Stimulated activated CD4-positive, alpha-beta T cell treated with anti-CD3 and anti-CD28 coated beads, Interleukin-15, amount 100 ng/mL, for 1 hour (primary cell): ENCODE results near the gene TTC34.
"Not testable (repeated sequence)": the region's sequence is repeated elsewhere in the genome, so short reads cannot be mapped to it uniquely, and the experiment has no call there.

Source experiments
- DNase-seq, 2 donors: peaks; one replicate each; pipeline ENCODE4 v3.0.0-alpha.2; 2020; ENCODE audit warnings: low read depth in 1 of 2, low spot score in 1 of 2

TTC34 gene

DNA sequence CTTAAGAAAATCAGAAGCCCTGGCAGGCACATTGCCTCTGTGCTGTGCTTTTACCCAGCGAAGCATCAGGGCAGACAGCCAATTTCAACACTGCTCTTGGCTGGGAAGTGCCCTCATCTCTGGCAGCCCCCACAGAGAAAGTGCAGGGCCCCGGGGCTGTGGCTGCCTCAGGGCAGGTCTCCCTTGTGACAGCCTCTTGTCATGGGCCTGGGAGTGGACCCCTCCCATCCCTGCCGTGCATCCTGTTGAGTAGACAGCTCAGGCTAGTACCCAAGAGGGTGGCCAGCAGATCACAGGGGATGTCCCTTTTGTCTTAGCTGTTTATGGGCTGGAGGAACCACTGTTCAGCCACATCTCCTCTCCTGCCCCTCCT is 23.3 kb downstream of the TTC34 start:
- no peak for DNase-seq

DNA sequence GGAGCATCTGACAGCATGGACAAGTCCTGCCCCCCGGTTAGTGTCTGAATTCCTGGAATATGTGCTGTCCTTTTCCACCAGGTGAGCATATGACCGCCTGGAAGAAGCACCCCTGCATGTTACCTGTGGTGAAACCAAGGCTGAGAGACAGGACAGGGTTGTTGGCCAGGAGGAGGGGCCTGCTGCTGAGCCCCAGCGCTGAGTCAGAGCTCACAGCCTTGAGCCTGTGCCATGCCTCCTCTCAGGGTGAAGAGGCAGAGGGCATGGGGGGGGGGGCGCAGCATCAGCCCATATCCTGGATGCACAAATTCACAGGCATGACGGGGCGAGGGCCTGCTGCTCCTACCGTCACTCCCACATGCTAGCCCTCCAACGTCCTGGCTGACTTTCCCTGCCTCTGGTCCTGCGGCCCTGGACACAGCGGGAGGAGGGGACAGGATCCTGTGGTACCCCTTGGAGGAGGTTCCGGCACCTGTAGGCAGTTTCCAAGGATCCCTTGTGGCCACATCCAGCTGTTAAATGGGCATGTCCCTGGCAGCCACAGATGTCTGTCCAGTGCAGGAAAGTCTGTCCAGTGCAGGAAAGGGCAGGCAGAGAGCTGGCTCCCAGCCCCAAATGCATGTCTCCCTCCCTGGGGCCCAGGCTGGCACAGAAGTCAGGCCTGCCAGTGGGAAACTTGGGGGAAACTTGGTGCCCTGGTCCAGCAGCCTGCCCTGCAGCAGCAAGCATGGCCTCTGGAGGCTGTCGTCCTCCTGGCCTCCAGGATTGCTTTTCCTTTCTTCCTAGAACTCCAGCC is 23.9 kb downstream of the TTC34 start:
- no peak for DNase-seq

DNA sequence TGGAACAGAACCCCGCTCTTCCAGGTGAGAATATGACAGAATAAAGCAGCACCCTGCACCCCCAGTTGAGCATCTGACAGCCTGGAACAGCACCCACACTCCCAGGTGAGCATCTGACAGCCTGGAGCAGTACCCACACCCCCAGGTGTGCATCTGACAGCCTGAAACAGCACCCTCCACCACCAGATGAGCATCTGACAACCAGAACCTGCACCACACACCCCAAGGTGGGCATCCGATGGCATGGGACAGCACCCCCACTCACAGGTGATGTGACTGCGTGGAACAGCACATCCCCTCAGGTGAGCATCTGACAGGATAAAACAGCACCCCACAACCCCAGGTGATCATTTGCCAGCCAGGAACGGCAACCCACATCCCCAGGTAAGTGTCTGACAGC is 26.2 kb downstream of the TTC34 start:
- DNase-seq = not testable (repeated sequence)

DNA sequence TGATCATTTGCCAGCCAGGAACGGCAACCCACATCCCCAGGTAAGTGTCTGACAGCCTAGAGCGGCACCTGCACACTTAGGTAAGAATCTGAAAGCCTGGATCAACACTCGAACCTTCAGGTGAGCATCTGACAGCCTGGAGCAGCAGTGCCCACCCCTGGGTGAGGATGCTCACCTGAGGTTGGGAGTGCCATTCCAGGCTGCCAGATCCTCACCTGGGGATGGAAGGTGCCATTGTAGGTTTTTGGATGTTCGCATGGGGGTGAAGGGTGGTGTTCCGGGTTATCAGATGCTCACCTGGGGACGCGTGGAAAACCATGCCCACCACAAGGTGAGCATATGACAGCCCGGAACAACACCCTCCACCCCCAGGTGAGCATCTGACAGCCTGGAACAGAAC is 33.4 kb downstream of the TTC34 start:
- DNase-seq = not testable (repeated sequence)

DNA sequence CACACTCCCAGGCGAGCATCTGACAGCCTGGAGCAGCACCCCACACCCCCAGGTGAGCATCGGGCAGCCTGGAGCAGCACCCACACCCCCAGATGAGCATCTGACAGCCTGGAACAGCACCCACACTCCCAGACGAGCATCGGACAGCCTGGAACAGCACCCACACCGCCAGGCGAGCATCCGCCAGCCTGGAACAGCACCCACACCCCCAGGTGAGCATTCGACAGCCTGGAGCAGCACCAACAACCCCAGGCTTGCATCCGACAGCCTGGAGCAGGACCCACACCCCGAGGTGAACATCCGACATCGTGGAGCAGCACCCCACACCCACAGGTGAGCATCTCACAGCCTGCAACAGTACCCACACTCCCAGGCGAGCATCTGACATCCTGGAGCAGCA is 42.1 kb downstream of the TTC34 start:
- DNase-seq = not testable (repeated sequence)

DNA sequence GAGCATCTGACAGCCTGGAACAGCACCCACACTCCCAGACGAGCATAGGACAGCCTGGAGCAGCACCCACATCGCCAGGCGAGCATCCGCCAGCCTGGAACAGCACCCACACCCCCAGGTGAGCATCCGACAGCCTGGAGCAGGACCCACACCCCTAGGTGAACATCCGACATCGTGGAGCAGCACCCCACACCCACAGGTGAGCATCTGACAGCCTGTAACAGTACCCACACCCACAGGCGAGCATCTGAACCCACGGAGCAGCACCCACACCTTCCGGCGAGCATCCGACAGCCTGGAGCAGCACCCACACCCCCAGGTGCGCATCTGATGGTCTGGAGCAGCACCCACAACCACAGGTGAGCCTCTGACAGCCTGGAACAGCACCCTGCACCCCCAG is 44.0 kb downstream of the TTC34 start:
- DNase-seq = not testable (repeated sequence)

DNA sequence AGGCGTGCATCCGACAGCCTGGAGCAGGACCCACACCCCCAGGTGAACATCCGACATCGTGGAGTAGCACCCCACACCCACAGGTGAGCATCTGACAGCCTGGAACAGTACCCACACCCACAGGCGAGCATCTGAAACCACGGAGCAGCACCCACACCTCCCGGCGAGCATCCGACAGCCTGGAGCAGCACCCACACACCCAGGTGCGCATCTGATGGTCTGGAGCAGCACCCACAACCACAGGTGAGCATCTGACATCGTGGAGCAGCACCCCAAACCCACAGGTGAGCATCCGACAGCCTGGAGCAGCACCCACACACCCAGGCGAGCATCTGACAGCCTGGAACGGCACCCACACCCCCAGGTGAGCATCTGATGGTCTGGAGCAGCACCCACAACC is 46.1 kb downstream of the TTC34 start:
- not testable (repeated sequence) for DNase-seq

DNA sequence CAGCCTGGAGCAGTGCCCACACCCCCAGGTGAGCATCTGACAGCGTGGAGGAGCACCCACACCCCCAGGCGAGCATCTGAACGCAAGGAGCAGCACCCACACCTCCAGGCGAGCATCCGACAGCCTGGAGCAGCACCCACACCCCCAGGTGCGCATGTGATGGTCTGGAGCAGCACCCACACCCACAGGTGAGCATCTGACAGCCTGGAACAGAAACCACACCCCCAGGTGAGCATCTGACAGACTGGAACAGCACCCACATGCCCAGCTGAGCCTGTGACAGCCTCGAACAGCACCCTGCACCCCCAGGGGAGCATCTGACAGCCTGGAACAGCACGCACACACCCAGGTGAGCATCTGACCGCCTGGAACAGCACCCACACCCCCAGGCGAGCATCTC is 46.9 kb downstream of the TTC34 start:
- DNase-seq = not testable (repeated sequence)

DNA sequence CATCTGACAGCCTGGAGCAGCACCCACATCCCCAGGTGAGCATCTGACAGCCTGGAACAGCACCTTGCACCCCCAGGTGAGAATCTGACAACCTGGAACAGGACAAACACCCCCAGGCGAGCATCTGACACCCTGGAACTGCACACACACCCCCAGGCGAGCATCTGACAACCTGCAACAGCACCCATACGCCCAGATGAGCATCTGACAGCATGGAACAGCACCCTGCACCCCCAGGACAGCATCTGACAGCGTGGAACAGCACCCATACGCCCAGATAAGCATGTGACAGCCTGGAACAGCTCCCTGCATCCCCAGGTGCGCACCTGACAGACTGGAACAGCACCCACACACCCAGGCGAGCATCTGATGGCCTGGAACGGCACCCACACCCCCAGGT is 49.0 kb downstream of the TTC34 start:
- DNase-seq = not testable (repeated sequence)

DNA sequence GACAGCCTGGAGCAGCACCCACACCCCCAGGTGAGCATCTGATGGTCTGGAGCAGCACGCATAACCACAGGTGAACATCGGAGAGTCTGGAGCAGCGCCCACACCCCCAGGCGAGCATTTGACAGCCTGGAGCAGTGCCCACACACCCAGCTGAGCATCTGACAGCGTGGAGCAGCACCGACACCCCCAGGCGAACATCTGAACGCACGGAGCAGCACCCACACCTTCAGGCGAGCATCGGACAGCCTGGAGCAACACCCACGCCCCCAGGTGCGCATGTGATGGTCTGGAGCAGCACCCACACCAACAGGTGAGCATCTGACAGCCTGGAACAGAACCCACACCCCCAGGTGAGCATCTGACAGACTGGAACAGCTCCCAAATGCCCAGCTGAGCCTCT is 49.6 kb downstream of the TTC34 start:
- DNase-seq = not testable (repeated sequence)

DNA sequence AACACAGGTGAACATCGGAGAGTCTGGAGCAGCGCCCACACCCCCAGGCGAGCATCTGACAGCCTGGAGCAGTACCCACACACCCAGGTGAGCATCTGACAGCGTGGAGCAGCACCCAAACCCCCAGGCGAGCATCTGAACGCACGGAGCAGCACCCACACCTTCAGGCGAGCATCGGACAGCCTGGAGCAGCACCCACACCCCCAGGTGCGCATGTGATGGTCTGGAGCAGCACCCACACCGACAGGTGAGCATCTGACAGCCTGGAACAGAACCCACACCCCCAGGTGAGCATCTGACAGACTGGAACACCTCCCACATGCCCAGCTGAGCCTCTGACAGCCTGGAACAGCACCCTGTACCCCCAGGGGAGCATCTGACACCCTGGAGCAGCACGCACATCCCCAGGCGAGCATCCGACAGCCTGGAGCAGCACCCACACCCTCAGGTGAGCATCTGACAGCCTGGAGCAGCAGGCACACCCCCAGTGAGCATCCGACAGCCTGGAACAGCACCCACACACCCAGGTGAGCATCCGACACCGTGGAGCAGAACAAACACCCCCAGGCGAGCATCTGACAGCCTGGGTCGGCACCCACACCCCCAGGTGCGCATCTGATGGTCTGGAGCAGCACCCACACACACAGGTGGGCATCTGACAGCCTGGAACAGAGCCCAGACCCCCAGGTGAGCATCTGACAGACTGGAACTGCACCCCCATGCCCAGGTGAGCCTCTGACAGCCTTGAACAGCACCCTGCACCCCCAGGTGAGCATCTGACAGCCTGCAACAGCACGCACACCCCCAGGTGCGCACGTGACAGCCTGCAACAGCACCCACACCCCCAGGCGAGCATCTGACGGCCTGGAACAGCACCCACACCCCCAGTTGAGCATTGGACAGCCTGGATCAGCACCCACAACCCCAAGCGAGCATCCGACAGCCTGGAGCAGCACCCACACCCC is 50.4 kb downstream of the TTC34 start:
- not testable (repeated sequence) for DNase-seq

DNA sequence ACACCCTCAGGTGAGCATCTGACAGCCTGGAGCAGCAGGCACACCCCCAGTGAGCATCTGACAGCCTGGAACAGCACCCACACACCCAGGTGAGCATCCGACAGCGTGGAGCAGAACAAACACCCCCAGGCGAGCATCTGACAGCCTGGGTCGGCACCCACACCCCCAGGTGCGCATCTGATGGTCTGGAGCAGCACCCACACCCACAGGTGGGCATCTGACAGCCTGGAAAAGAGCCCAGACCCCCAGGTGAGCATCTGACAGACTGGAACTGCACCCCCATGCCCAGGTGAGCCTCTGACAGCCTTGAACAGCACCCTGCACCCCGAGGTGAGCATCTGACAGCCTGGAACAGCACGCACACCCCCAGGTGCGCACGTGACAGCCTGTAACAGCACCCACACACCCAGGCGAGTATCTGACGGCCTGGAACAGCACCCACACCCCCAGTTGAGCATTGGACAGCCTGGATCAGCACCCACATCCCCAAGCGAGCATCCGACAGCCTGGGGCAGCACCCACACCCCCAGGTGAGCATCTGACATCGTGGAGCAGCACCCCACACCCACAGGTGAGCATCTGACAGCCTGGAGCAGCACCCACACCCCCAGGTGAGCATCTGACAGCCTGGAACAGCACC is 51.3 kb downstream of the TTC34 start:
- not testable (repeated sequence) for DNase-seq

DNA sequence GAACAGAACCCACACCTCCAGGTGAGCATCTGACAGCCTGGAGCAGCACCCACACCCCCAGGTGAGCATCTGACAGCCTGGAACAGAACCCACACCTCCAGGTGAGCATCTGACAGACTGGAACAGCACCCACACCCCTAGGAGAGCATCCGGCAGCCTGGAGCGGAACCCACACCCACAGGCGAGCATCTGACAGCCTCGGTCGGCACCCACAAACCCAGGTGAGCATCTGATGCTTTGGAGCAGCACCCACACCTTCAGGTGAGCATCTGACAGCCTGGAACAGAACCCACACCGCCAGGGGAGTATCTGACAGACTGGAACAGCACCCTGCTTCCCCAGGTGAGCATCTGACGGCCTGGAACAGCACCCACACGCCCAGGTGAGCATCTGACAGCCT is 52.9 kb downstream of the TTC34 start:
- not testable (repeated sequence) for DNase-seq

DNA sequence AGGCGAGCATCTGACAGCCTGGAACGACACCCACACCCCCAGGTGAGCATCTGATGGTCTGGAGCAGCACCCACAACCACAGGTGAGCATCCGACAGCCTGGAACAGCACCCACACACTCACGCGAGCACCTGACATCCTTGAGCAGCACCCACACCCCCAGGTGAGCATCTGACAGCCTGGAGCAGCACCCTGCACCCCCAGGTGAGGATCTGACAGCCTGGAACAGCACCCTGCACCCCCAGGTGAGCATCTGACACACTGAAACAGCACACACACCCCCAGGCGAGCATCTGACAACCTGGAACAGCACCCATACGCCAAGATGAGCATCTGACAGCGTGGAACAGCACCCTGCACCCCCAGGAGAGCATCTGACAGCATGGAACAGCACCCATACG is 106.7 kb downstream of the TTC34 start:
- not testable (repeated sequence) for DNase-seq

DNA sequence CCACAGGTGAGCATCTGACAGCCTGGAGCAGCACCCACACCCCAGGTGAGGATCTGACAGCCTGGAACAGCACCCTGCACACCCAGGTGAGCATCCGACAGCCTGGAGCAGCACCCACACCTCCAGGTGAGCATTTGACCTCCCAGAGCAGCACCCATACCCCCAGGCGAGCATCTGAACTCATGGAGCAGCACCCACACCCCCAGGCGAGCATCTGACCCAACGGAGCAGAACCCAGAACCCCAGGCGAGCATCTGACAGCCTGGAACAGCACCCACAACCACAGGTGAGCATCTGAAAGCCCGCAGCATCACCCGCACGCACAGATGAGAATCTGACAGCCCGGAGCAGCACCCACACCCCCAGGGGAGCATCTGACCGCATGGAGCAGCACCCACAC is 111.3 kb downstream of the TTC34 start:
- not testable (repeated sequence) for DNase-seq

DNA sequence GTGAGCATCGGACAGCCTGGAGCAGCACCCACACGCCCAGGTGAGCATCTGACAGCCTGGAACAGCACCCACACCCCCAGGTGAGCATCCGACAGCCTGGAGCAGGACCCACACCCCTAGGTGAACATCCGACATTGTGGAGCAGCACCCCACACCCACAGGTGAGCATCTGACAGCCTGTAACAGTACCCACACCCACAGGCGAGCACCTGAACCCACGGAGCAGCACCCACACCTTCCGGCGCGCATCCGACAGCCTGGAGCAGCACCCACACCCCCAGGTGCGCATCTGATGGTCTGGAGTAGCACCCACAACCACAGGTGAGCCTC is 113.2 kb downstream of the TTC34 start:
- DNase-seq = not testable (repeated sequence)

DNA sequence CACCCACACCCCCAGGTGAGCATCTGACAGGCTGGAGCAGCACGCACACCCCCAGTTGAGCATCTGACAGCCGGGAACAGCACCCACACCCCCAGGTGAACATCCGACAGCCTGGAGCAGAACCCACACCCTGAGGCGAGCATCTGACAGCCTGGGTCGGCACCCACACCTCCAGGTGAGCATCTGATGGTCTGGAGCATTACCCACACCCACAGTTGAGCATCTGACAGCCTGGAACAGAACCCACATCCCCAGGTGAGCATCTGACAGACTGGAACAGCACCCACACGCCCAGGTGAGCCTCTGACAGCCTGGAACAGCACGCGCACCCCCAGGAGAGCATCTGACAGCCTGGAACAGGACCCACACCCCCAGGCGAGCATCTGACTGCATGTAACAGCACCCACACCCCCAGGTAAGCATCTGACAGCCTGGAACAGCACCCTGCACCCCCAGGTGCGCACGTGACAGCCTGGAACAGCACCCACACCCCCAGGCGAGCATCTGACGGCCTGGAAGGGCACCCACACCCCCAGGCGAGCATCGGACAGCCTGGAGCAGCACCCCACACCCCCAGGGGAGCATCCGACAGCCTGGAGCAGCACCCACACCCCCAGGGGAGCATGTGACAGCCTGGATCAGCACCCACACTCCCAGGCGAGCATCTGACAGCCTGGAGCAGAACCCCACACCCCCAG is 113.7 kb downstream of the TTC34 start:
- not testable (repeated sequence) for DNase-seq

DNA sequence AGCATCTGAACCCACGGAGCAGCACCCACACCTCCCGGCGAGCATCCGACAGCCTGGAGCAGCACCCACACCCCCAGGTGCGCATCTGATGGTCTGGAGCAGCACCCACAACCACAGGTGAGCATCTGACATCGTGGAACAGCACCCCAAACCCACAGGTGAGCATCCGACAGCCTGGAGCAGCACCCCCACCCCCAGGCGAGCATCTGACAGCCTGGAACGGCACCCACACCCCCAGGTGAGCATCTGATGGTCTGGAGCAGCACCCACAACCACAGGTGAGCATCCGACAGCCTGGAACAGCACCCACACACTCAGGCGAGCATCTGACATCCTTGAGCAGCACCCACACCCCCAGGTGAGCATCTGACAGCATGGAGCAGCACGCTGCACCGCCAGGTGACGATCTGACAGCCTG is 114.3 kb downstream of the TTC34 start:
- DNase-seq = not testable (repeated sequence)

DNA sequence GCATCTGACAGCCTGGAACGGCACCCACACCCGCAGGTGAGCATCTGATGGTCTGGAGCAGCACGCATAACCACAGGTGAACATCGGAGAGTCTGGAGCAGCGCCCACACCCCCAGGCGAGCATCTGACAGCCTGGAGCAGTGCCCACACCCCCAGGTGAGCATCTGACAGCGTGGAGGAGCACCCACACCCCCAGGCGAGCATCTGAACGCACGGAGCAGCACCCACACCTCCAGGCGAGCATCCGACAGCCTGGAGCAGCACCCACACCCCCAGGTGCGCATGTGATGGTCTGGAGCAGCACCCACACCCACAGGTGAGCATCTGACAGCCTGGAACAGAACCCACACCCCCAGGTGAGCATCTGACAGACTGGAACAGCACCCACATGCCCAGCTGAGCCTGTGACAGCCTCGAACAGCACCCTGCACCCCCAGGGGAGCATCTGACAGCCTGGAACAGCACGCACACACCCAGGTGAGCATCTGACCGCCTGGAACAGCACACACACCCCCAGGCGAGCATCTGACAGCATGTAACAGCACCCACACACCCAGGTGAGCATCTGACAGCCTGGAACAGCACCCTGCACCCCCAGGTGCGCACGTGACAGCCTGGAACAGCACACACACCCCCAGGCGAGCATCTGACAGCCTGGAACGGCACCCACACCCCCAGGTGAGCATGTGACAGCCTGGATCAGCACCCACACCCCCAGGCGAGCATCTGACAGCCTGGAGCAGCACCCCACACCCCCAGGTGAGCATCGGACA is 115.2 kb downstream of the TTC34 start:
- DNase-seq = not testable (repeated sequence)

DNA sequence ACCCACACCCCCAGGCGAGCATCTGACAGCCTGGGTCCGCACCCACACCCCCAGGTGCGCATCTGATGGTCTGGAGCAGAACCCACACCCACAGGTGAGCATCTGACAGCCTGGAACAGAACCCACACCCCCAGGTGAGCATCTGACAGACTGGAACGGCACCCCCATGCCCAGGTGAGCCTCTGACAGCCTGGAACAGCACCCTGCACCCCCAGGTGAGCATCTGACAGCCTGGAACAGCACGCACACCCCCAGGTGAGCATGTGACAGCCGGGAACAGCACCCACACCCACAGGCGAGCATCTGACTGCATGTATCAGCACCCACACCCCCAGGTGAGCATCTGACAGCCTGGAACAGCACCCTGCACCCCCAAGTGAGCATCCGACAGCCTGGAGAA is 115.8 kb downstream of the TTC34 start:
- not testable (repeated sequence) for DNase-seq
